ENCODE data around the gene CELF4. TPM values are rescaled to one million over a fixed set of nuclear protein-coding genes. Genes with fewer than 3 reads are reported as not detected.

Gene CELF4
- total and polyA plus RNA-seq, 7 donors, result 0.60 to 5.0 (median 1.8) TPM; not detected in 1

DNA sequence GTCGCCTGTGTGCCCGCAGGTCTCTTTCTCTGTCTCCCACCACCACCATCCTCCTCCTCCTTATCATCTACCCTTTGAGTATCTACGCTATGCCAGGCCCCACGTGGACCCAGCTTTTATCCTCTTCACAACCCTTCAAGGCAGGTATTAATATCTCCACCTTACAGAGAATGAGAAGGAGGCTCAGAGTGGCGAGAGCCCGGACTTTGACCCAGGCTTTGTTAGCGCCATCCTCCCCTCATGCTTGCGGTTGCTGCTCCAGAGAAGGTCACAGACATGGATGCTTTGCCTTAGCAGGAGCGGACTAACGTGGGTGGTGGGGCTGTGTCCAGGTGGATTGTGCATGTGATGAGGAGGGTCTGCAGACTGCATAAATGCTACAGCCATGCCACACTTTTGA lies 119.8 kb downstream of the CELF4 start:
- 71 to 88% methylated on average over 10 of the region's 10 CpGs for WGBS, 2 donors
- intact Hi-C loops (cut with DNase I), result no loop called here
- Histone ChIP-seq H3K27me3 (peaks cover 0 to 4% (median 4%) of the 10 kb centered on the region in 3 donors), H3K27ac (no peak overlapping the region), H3K4me1 (peaks cover 0 to 13% (median 11%) of the 10 kb centered on the region in 4 donors), H3K9me3 (no peaks in the 10 kb centered on the region), H3K36me3 (no peaks in the 10 kb centered on the region), H3K4me3 (no peak overlapping the region)
- no peak for DNase-seq
- TF ChIP-seq EP300 (IDR thresholded peaks at IDR 0.05) (no peak), POLR2A (IDR thresholded peaks at IDR 0.05) (no peak), POLR2AphosphoS5 (IDR thresholded peaks at IDR 0.05) (no peak)
- TF ChIP-seq, protein P1, sequence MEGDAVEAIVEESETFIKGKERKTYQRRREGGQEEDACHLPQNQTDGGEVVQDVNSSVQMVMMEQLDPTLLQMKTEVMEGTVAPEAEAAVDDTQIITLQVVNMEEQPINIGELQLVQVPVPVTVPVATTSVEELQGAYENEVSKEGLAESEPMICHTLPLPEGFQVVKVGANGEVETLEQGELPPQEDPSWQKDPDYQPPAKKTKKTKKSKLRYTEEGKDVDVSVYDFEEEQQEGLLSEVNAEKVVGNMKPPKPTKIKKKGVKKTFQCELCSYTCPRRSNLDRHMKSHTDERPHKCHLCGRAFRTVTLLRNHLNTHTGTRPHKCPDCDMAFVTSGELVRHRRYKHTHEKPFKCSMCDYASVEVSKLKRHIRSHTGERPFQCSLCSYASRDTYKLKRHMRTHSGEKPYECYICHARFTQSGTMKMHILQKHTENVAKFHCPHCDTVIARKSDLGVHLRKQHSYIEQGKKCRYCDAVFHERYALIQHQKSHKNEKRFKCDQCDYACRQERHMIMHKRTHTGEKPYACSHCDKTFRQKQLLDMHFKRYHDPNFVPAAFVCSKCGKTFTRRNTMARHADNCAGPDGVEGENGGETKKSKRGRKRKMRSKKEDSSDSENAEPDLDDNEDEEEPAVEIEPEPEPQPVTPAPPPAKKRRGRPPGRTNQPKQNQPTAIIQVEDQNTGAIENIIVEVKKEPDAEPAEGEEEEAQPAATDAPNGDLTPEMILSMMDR (IDR thresholded peaks at IDR 0.05), result no peak

GRCh38 chr18:37445368-37445767 lies 120.2 kb downstream of the CELF4 start:
- no peaks in the 10 kb centered on the region for H3K36me3 ChIP-seq
- TF ChIP-seq, protein P1 (IDR thresholded peaks at IDR 0.05), result no peak
- TF ChIP-seq POLR2A (IDR thresholded peaks at IDR 0.05), result no peak
- TF ChIP-seq EP300 (IDR thresholded peaks at IDR 0.05), result no peak
- no peak for TF ChIP-seq POLR2AphosphoS5 (IDR thresholded peaks at IDR 0.05)
- intact Hi-C loops (cut with DNase I), result no loop called here

GRCh38 chr18:37443325-37444055 lies 122.1 kb downstream of the CELF4 start:
- 71 to 86% methylated on average over 12 of the region's 12 CpGs for WGBS, 2 donors
- intact Hi-C loops (cut with DNase I), result no loop called here
- Histone ChIP-seq H3K36me3 (no peaks in the 10 kb centered on the region), H3K4me3 (no peak overlapping the region), H3K27ac (no peak overlapping the region), H3K27me3 (peaks cover 0 to 4% (median 4%) of the 10 kb centered on the region in 3 donors), H3K9me3 (no peaks in the 10 kb centered on the region), H3K4me1 (no peaks in the 10 kb centered on the region)
- no peak for TF ChIP-seq EP300 (IDR thresholded peaks at IDR 0.05)
- no peak for DNase-seq

More at GRCh38 chr18:37445368-37445767, 120.2 kb downstream of the CELF4 start:
- Histone ChIP-seq H3K9me3 (no peaks in the 10 kb centered on the region), H3K27me3 (peaks cover 0 to 4% (median 4%) of the 10 kb centered on the region in 3 donors), H3K27ac (no peak overlapping the region), H3K4me1 (peaks cover 0 to 9% (median 6%) of the 10 kb centered on the region in 4 donors), H3K4me3 (no peak overlapping the region)
- DNase-seq, result no peak
- WGBS, 2 donors, result 76 to 79% methylated on average over 7 of the region's 7 CpGs

DNA sequence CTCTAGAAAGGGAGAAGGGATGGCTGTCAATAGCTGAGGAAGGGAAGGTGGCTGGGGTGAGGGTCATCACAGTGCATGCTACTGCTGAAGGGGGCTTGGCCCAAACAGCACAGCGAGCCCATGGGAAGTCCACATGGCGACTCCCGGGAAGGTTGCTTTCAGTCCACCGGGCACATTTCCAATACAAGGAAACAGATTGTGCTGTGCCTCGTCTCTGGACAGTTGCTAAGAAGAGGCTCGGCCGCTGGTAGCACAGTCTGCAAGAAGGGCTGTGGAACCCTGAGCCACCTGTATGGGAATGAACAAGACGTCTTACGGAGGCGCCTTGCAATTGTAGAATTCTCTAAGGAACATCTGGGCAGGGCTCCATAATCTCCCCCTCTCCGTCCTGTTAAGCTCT lies 123.1 kb downstream of the CELF4 start:
- H3K36me3 ChIP-seq, result no peaks in the 10 kb centered on the region
- H3K4me3 ChIP-seq, result no peak overlapping the region
- no peaks in the 10 kb centered on the region for H3K9me3 ChIP-seq
- intact Hi-C loops (cut with DNase I), result no loop called here
- no peak for TF ChIP-seq EP300 (IDR thresholded peaks at IDR 0.05)
- TF ChIP-seq, protein P1 (IDR thresholded peaks at IDR 0.05), result no peak
- no peak for TF ChIP-seq POLR2A (IDR thresholded peaks at IDR 0.05)
- no peak for TF ChIP-seq POLR2AphosphoS5 (IDR thresholded peaks at IDR 0.05)
- H3K4me1 ChIP-seq, result no peaks in the 10 kb centered on the region
- no peak overlapping the region for H3K27ac ChIP-seq
- WGBS, 2 donors, result 75 to 84% methylated on average over 11 of the region's 11 CpGs
- no peak for DNase-seq
- peaks cover 0 to 4% (median 4%) of the 10 kb centered on the region in 3 donors for H3K27me3 ChIP-seq

DNA sequence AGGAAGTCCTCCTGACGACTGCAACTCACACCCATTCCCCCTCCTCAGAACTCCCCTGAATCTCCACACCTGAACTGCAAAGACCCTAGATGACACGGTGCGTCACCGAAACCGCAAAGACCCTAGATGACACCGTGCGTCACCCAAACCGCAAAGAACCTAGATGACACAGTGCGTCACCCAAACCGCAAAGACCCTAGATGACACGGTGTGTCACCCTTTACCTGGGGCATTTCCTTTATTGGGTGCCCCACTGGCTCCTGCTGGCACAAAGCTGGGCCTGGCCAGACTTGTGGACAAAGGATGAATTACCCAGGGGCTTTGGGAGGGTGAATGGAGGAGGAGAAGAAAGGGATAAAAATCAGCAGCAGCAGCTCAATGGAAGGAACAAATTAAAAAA lies 123.8 kb downstream of the CELF4 start:
- Histone ChIP-seq H3K4me1 (no peaks in the 10 kb centered on the region), H3K36me3 (no peaks in the 10 kb centered on the region), H3K9me3 (no peaks in the 10 kb centered on the region), H3K27me3 (peaks cover 0 to 4% (median 4%) of the 10 kb centered on the region in 3 donors), H3K27ac (no peak overlapping the region), H3K4me3 (no peak overlapping the region)
- intact Hi-C loops (cut with DNase I), result no loop called here
- DNase-seq, result no peak
- TF ChIP-seq POLR2A (IDR thresholded peaks at IDR 0.05), result no peak
- TF ChIP-seq POLR2AphosphoS5 (IDR thresholded peaks at IDR 0.05), result no peak
- no peak for TF ChIP-seq EP300 (IDR thresholded peaks at IDR 0.05)
- TF ChIP-seq, protein P1 (IDR thresholded peaks at IDR 0.05), result no peak
- 79 to 83% methylated on average over 11 of the region's 11 CpGs for WGBS, 2 donors
